Thyroid gland (tissue), 4 donors: Measurements from ENCODE around the gene RAP1GAP.

ENCODE experiments used
- CTCF ChIP-seq, 6 experiments: fragments of 200-600 bp in 3 of 6; fragments of 450-650 bp in 3 of 6; sonication (generic) in 3 of 6; IDR thresholded peaks; one replicate each; pipeline ENCODE4 v1.5.1; 2016 to 2019; ENCODE audit warnings: antibody characterized with exemption in 6 of 6, mild to moderate bottlenecking in 2 of 6, inconsistent platforms in 1 of 6, moderate library complexity in 1 of 6
- POLR2A ChIP-seq, 2 donors: fragments of 450-650 bp; IDR thresholded peaks; one replicate each; pipeline ENCODE4 v1.6.1; 2017; ENCODE audit warnings: antibody characterized with exemption in 2 of 2, mild to moderate bottlenecking in 2 of 2, moderate library complexity in 1 of 2

DNA sequence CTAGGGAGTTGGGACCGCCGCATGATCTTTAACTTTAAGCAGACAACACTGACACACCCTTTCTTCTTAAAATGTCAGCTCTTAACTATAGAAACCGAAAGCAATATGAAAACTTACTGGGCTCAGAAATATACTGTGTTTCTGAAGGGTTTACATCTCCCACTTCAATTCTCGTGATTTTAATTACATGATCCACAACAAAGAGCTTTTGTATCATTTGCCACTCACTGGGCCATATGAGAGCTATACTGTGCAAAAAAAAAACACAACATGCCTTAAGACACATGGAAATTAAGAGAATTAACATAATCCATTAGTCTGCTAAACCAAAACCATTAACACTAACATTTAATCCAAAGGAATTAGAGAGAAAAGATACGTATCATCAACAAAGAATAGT, 35.0 kb upstream of the RAP1GAP start:
- TF ChIP-seq CTCF (IDR thresholded peaks at IDR 0.05) (no peak), POLR2A (IDR thresholded peaks at IDR 0.05) (no peak)
